Measurements from ENCODE around the gene AKAP4.

AKAP4 gene

GRCh38 chrX:50200907-50201306 is at the start of gene AKAP4:
Gene AKAP4, minus strand, starts transcription at chrX:50201007. Its CDS starts 118 bp downstream, at chrX:50200889.
- no peak for DNase-seq (ENCODE audit: low spot score)

- DNase-seq (ENCODE audit: low spot score): no peak
Observed at GRCh38 chrX:50211510-50211909, 10.7 kb upstream of the AKAP4 start.

- no peak for DNase-seq (ENCODE audit: low spot score)
Observed at GRCh38 chrX:50206753-50207152, 5.9 kb upstream of the AKAP4 start.

GRCh38 chrX:50204364-50204899 is 3.6 kb upstream of the AKAP4 start, which contains the start of gene CCNB3:
Gene CCNB3, plus strand, starts transcription at chrX:50204765. Its CDS starts 80,399 bp downstream, at chrX:50285164.
- peak; percentile 69 for DNase-seq (ENCODE audit: low spot score)

- no peak for DNase-seq (ENCODE audit: low spot score)
Observed at GRCh38 chrX:50202539-50202938, 1.7 kb upstream of the AKAP4 start.

- no peak for DNase-seq (ENCODE audit: low spot score)
Observed at GRCh38 chrX:50198348-50198747, 2.5 kb downstream of the AKAP4 start.

- DNase-seq (ENCODE audit: low spot score): no peak
Observed at GRCh38 chrX:50188859-50189600, 11.8 kb downstream of the AKAP4 start.

- no peak for DNase-seq (ENCODE audit: low spot score)
Observed at GRCh38 chrX:50183891-50184290, 16.9 kb downstream of the AKAP4 start.

- DNase-seq (ENCODE audit: low spot score): no peak
Observed at GRCh38 chrX:50180073-50180940, 20.5 kb downstream of the AKAP4 start.

- DNase-seq (ENCODE audit: low spot score): no peak
Observed at GRCh38 chrX:50169717-50170116, 31.1 kb downstream of the AKAP4 start.

GRCh38 chrX:50168241-50168687 is 32.5 kb downstream of the AKAP4 start:
- no peak for DNase-seq (ENCODE audit: low spot score)

- no peak for DNase-seq (ENCODE audit: low spot score)
Observed at GRCh38 chrX:50167366-50167765, 33.4 kb downstream of the AKAP4 start.

GRCh38 chrX:50165727-50166126 is 35.1 kb downstream of the AKAP4 start:
- DNase-seq (ENCODE audit: low spot score): no peak

GRCh38 chrX:50161127-50161526 is 39.7 kb downstream of the AKAP4 start:
- no peak for DNase-seq (ENCODE audit: low spot score)

GRCh38 chrX:50158593-50158992 is 42.2 kb downstream of the AKAP4 start:
- no peak for DNase-seq (ENCODE audit: low spot score)

GRCh38 chrX:50157545-50158135 is 43.2 kb downstream of the AKAP4 start:
- DNase-seq (ENCODE audit: low spot score): no peak

GRCh38 chrX:50154429-50154828 is 46.4 kb downstream of the AKAP4 start:
- no peak for DNase-seq (ENCODE audit: low spot score)

GRCh38 chrX:50152456-50152855 is 48.4 kb downstream of the AKAP4 start:
- DNase-seq (ENCODE audit: low spot score): no peak

- no peak for DNase-seq (ENCODE audit: low spot score)
Observed at GRCh38 chrX:50147972-50148371, 52.8 kb downstream of the AKAP4 start.

Measured in germinal center (tissue), 1 donor.